HG03139 (cell line): ENCODE results near the gene BOD1L1.

Source experiments
- ATAC-seq: cut with Tn5 transposase; IDR thresholded peaks from one replicate; pipeline ENCODE4 v1.9.1; 2021; ENCODE audit not compliant: unreplicated experiment

The BOD1L1 gene

DNA sequence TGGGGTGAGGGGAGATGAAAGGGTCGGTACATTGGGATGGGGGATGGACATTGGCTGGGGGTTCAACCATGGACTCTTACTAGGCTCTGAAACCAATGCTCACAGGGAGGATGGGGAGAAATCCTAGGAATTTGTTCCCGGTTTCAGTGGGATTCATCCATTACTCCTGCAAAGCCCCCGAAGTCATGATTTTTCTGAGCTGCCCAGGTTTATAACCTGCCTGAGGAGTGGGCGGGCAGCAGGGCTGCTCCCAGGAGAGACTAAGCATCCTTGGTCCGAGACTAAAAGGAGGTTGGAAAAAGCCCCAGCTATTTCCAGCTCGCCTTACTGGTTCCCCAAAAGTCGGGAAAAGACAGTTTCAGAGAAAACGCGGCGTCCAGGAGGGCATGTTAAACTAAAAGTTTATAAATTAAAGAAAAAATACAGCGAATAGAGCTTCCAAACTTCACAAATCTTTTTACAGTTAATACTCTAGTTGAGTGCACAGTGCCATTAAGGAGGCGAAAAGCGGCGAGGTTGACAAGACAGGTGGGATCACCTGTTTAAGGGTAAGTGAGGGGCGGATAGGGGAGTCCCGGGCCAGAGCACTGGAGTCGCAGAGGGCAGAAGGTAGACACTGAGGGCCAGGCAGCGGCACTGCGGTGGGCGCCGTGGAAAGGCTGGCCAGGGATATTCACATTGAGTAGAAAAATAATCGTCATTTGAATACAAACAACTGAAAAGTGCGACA, 86.9 kb downstream of the BOD1L1 start:
- ATAC-seq, result no peak

GRCh38 chr4:13539619-13540445, 87.7 kb downstream of the BOD1L1 start:
- no peak for ATAC-seq

- ATAC-seq, result no peak
These were observed 88.4 kb downstream of the BOD1L1 start for GRCh38 chr4:13539047-13539618.

- ATAC-seq, result no peak
These were observed 89.0 kb downstream of the BOD1L1 start for GRCh38 chr4:13538427-13538973.

DNA sequence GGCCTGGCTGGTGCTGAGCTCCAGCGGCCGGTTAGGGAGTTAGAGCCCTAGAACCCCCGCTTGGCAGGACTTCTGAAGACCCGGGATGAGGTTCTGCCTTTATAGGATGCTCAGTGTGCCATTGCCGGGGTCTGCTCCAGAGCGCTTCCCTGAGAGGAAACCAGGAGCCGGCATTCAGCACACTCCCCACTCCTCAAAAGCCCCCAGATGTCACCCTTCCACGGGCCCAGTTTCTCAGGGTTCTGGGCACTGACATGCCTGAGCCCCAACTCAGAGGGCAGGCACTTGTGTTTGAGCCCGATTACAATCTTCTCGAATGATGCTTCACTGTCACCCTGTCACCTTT, 89.7 kb downstream of the BOD1L1 start:
- no peak for ATAC-seq

DNA sequence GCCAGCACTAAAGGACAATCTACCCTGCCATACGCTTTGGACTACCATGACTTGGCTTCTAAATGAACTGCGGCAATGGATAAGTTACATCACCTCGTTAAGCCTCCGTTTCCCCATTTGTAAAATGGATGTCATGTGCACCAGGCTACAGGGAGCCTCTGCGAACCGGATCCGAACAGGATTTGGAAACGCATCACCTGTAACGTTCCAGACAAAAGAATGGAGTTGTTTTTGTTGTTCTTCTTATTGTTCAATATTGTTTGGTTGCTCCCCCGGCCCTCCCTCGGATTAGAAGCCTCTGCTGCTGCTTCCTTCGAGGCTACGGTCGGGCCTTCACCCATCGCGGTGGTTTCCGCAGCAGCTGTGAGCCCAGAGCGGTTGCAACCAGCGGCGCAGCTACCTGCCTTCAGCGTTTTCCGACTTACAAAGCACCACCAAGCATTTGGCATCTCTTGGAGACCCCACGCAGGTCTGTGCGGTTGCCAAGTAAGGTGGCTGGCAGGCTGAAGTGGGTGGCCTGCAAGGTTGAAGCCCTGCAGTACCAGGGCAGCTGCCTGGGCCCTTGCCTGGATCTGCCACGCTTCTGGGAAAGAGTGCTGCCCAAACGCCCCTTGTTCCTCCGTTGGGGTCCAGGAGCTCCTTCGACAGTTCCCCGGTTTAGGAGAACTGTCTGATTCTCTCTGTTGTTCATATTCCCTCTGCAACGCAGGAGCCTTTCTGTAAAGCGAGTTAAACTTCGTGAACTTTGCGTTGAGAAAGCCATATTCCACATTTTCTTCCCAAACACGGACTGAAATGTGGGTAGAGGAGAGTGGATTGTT, 90.3 kb downstream of the BOD1L1 start:
- no peak for ATAC-seq

DNA sequence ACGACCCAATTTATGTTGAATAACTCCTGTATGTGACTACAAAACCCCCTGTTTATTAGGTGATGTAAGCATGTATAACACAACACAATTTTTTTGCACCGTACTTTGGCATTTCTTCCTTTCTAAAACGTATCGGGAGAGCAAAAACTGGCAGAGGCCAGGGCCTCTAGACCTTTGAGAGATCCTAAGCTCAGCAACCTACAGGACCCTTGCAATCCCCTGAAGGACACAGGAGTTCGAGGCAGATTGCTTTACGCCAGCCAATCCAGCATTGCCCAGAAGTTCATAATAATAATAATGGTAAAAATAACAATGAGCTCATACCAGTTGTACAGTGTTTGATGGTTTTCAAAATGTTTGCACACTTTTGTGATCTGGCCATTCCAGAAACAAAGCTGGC, 90.9 kb downstream of the BOD1L1 start:
- ATAC-seq, result no peak

GRCh38 chr4:13535708-13536361, 91.7 kb downstream of the BOD1L1 start:
- no peak for ATAC-seq

DNA sequence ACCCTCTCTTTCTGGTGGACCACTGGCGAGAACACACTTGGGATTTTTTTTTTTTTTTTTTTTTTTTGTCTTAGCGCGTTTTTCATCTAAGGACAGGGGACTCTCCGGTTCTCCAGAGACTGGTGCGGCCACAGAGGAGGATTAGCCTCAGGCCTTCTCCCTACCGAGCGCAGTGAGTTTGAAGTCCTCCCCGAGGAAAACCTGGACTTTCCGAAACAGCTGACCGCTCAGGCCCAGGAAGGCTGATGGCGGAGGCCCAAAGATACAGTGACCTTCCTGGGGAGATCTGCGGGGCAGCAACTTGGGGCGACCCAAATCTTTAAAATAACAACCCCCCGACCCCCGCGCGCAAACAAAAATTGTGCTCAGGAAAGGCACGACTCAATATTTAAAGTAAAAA, 92.4 kb downstream of the BOD1L1 start:
- ATAC-seq, result no peak

DNA sequence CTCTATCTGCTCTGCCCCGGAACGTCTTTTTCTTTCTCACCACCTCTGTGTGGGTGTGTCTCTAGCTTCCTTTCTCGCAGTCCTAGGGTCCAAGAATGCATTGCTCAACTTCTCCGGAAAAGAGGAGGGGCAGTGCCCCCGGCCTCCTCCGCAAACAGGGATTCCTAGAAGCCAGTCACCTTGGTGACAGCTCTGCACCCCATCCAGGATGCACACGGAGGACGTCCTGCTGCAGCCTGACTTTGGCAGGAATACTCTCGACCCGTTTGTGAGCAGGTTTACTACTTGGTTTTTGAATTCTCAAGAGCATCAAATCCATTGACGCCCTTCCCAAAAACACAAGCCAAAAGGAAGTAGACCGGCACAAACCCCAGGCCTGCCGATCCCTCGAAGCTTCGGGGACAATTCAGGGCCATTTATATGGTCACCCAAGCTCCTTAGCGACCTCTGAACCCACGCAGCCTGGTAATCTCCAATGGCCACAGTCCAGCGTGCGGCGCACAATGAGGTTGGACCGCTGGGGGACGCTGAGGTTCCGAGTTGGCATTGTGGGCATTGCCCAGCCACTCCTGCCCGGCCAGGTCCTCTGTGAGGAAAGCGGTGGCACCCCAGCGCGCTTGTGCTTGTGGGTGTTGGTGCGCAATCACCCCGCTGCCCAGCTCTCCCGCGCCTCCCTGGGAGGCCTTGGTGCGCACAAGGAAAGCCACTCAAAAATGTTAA, 93.0 kb downstream of the BOD1L1 start:
- ATAC-seq, result no peak

GRCh38 chr4:13533670-13534343, 93.7 kb downstream of the BOD1L1 start:
- ATAC-seq, result no peak

DNA sequence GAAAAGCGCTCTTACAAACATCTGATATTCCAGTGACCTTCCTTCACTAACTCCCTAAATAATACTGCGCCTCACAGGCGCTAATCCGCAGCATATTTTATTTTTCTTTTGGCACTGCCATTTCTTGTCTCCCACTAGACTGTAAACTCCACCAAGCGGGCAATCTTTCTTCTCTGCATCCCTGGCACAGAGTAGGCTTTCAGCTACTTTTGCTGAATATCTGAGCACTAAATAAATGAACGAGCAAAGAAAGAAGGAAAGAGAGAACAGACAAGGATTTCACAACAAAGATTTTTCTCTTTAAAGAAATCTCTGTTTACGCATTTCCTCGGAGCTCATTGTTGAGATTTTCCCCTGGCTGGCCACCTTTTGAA, 95.9 kb downstream of the BOD1L1 start:
- no peak for ATAC-seq

GRCh38 chr4:13530823-13531624, 96.5 kb downstream of the BOD1L1 start:
- ATAC-seq, result no peak

- no peak for ATAC-seq
These were observed 98.2 kb downstream of the BOD1L1 start for GRCh38 chr4:13529128-13529919.

GRCh38 chr4:13528821-13529127, 98.8 kb downstream of the BOD1L1 start:
- no peak for ATAC-seq

DNA sequence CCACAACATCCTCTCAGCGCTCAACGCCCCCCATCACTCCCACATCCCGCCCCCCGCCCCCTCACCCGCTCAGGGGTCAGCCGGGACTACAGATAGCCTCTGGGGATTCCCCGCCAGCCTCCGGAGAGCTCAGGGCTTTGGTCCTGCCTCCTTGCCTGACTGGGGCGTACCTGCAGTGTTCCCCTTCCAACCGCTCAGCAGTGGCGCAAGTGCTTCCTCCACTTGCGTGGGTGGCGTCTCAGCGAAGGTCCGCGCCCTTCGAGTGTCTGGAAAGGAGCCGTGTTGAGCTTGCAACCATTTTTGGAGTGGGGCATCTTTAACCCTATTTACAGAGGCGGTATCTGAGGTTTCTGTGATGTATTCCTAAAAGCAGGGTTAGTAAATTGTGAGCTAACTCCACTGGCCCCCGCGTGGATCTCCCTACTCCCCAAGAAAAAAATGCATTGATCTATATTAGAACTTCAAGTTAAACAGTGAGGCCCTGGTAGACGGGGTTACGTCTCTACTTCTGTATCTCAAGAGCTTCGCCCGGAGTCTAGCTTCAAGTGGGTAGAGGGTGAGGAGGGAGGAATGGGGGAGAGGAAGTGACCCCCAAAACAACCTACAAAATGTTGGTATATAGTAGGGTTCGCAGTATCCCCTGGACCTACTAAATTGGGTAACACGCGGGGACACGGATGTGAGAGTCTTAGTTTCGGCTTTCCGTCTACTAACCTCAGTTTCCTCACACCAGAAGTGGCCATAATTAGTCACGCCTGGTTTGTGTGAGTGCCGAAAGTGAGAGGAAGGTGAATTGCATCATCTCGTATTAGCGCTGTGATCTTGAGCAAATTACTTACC, 99.3 kb downstream of the BOD1L1 start:
- peak; percentile 67 for ATAC-seq
